ENCODE results near the gene ABCA2.

Gene ABCA2

GRCh38 chr9:136996361-136997292 is 31.4 kb downstream of the ABCA2 start, which contains the start of gene CLIC3:
Gene CLIC3, minus strand, starts transcription at chr9:136996568. Its CDS starts 25 bp downstream, at chr9:136996543.
- no peak for DNase-seq

- peak; percentile 22 for DNase-seq
Measured at GRCh38 chr9:136995772-136996311, 32.2 kb downstream of the ABCA2 start.

GRCh38 chr9:136995362-136995761 is 32.7 kb downstream of the ABCA2 start:
- DNase-seq: no peak

GRCh38 chr9:136994888-136995230 is 33.2 kb downstream of the ABCA2 start:
- no peak for DNase-seq

GRCh38 chr9:136994180-136994887 is 33.7 kb downstream of the ABCA2 start:
- no peak for DNase-seq

GRCh38 chr9:136992819-136993369 is 35.1 kb downstream of the ABCA2 start:
- DNase-seq: no peak

GRCh38 chr9:136991993-136992818 is 35.8 kb downstream of the ABCA2 start, which contains the start of gene PAXX:
Gene PAXX, plus strand, starts transcription at chr9:136992422. Its CDS starts 22 bp downstream, at chr9:136992444.
- DNase-seq: peak; percentile 79

GRCh38 chr9:136990242-136990911 is 37.7 kb downstream of the ABCA2 start:
- DNase-seq: no peak

- DNase-seq: no peak
Measured at GRCh38 chr9:136988872-136989271, 39.2 kb downstream of the ABCA2 start.

GRCh38 chr9:136985853-136986252 is 42.2 kb downstream of the ABCA2 start:
- DNase-seq: no peak

- DNase-seq: no peak
Measured at GRCh38 chr9:136985027-136985602, 42.9 kb downstream of the ABCA2 start.

- DNase-seq: no peak
Measured at GRCh38 chr9:136984464-136985026, 43.5 kb downstream of the ABCA2 start.

GRCh38 chr9:136983656-136984314 is 44.3 kb downstream of the ABCA2 start:
- no peak for DNase-seq

- DNase-seq: no peak
Measured at GRCh38 chr9:136983167-136983566, 44.9 kb downstream of the ABCA2 start.

- no peak for DNase-seq
Measured at GRCh38 chr9:136982232-136983051, 45.6 kb downstream of the ABCA2 start, which contains the start of gene LCNL1. Gene LCNL1, plus strand, starts transcription at chr9:136982993. Its CDS starts 594 bp downstream, at chr9:136983587.

GRCh38 chr9:136981588-136982231 is 46.3 kb downstream of the ABCA2 start:
- DNase-seq: no peak

GRCh38 chr9:136980669-136981478 is 47.2 kb downstream of the ABCA2 start:
- no peak for DNase-seq

Data from NCI-H1092 treated with DMSO at 0.1 percent for 48 hours (cell line).